K562 (cell line): ENCODE measurements around the gene IFT25. TPM values are rescaled to one million over a fixed set of nuclear protein-coding genes. Genes with fewer than 3 reads are reported as not detected.

Source experiments
- ATAC-seq: fragments of 200-7000 bp; cut with Tn5 transposase; 3 replicates; pipeline ENCODE4 v1.9.1; 2020; ENCODE audit warnings: moderate library complexity
- BruUV-seq: library from RNA; stranded (reverse); fragments of 400-500 nt; replicated peaks from 2 replicates; lab custom pipeline; 2021; lab: Mats Ljungman, UMichigan
- CTCF ChIA-PET: fragments of 300-600 bp; formaldehyde crosslinking; extraction: SDS; loops from one replicate; lab custom pipeline; 2021; ENCODE audit warnings: low intra/inter-chr PET ratio; lab: Yijun Ruan, JAX
- POLR2A ChIA-PET: fragments of 300-600, 350-650 bp; sonication (Branson Sonifier 250); formaldehyde crosslinking; extraction: SDS; loops from one replicate; lab custom pipeline; 2021; ENCODE audit warnings: antibody characterized with exemption, inconsistent platforms; lab: Yijun Ruan, JAX
- DNase-seq, 4 experiments: peaks; one replicate each; pipeline versions ENCODE4 v3.0.0 to v3.0.0-alpha.2; 2011 to 2018; ENCODE audit warnings: low spot score in 3 of 4, mixed read lengths in 3 of 4; ENCODE audit errors: extremely low read depth in 1 of 4
- FAIRE-seq: peaks from 2 replicates; lab custom pipeline; 2011; peaks lifted over from hg19 to GRCh38; lab: Jason Lieb, UNC
- H2AFZ ChIP-seq: 2 replicates; pipeline ENCODE4 v1.6.0; 2011; ENCODE audit warnings: low read depth, low read length, control low read depth, inconsistent platforms
- H3K27ac ChIP-seq: fragments of 200-600 bp; 3 replicates; pipeline ENCODE4 v1.8.0; 2011; ENCODE audit warnings: low read depth, mild to moderate bottlenecking, control low read depth, inconsistent platforms, low read length, moderate library complexity, mixed read lengths; ENCODE audit errors: extremely low read depth
- H3K27me3 ChIP-seq, 2 experiments: fragments of 300-600 bp in 1 of 2; 2 replicates in 1 of 2; 3 replicates in 1 of 2; pipeline versions ENCODE4 v1.6.0 to v1.8.0; 2011; ENCODE audit warnings: inconsistent platforms in 2 of 2, low read length in 2 of 2, mild to moderate bottlenecking in 1 of 2, mixed read lengths in 1 of 2, moderate library complexity in 1 of 2; ENCODE audit not compliant: control insufficient read depth in 2 of 2, insufficient read depth in 2 of 2
- H3K36me3 ChIP-seq: fragments of 300-600 bp; 3 replicates; pipeline ENCODE4 v1.8.0; 2011; ENCODE audit warnings: mild to moderate bottlenecking, low read length, inconsistent platforms; ENCODE audit not compliant: control insufficient read depth, insufficient read depth
- H3K4me1 ChIP-seq, 2 experiments: fragments of 200-600 bp in 1 of 2; replicated peaks in 1 of 2; 2 replicates in 1 of 2; 3 replicates in 1 of 2; pipeline versions ENCODE4 v1.5.1 to v1.8.0; 2011; ENCODE audit warnings: inconsistent platforms in 2 of 2, low read length in 2 of 2, mild to moderate bottlenecking in 1 of 2, mixed read lengths in 1 of 2, moderate library complexity in 1 of 2; ENCODE audit not compliant: control insufficient read depth in 2 of 2, insufficient read depth in 2 of 2
- H3K4me2 ChIP-seq: 2 replicates; pipeline ENCODE4 v1.6.1; 2011; ENCODE audit warnings: low read length, control low read depth, inconsistent platforms, mixed read lengths; ENCODE audit not compliant: insufficient read depth
- H3K4me3 ChIP-seq: fragments of 200-600 bp; sonication (generic), shearing (Covaris generic); 2 replicates; pipeline ENCODE4 v1.5.1; 2016; ENCODE audit warnings: control low read depth, inconsistent platforms
- H3K79me2 ChIP-seq: fragments of 200-600 bp; 3 replicates; pipeline ENCODE4 v1.8.0; 2011; ENCODE audit warnings: low read length, inconsistent platforms; ENCODE audit not compliant: control insufficient read depth, insufficient read depth
- H3K9ac ChIP-seq, 2 experiments: 2 replicates each; pipeline versions ENCODE4 v1.6.0 to v1.6.1; 2011; ENCODE audit warnings: low read depth in 2 of 2, low read length in 2 of 2, control low read depth in 1 of 2, inconsistent platforms in 1 of 2, mild to moderate bottlenecking in 1 of 2, mixed read lengths in 1 of 2; ENCODE audit not compliant: insufficient read depth in 1 of 2
- H3K9me1 ChIP-seq: one replicate; pipeline ENCODE4 v1.6.0; 2011; ENCODE audit warnings: inconsistent platforms, mild to moderate bottlenecking, low read length, moderate library complexity; ENCODE audit not compliant: control insufficient read depth, insufficient read depth
- H3K9me3 ChIP-seq: replicated peaks from 2 replicates; pipeline ENCODE4 v1.5.1; 2011; ENCODE audit warnings: low read depth, low read length, inconsistent platforms; ENCODE audit not compliant: control insufficient read depth, insufficient read depth
- H4K20me1 ChIP-seq: replicated peaks from 2 replicates; pipeline ENCODE4 v1.6.1; 2011; ENCODE audit warnings: low read length, inconsistent platforms, mixed read lengths; ENCODE audit not compliant: control insufficient read depth, insufficient read depth
- KLF13 ChIP-seq: fragments of 450-650 bp; IDR thresholded peaks from 2 replicates; pipeline ENCODE4 v1.6.1; 2016; ENCODE audit warnings: missing genetic modification characterization, low read depth, mild to moderate bottlenecking, missing compliant biosample characterization, moderate library complexity, borderline replicate concordance
- PHB2 ChIP-seq: fragments of 450-650 bp; IDR thresholded peaks from 2 replicates; pipeline ENCODE4 v1.6.1; 2017; ENCODE audit warnings: low read depth
- SMC3 ChIP-seq: conservative IDR thresholded peaks from 2 replicates; pipeline ENCODE4 v1.6.1; 2011; ENCODE audit warnings: low read depth, low read length, improper control_type of control experiment; ENCODE audit not compliant: insufficient read depth
- ZC3H4 ChIP-seq: sonication (generic); formaldehyde crosslinking; IDR thresholded peaks from 2 replicates; pipeline ENCODE4 v1.9.0; 2021; ENCODE audit warnings: missing genetic modification reagents, borderline replicate concordance
- ZNF232 ChIP-seq: sonication (generic); formaldehyde crosslinking; IDR thresholded peaks from 2 replicates; pipeline ENCODE4 v1.8.0; 2022; ENCODE audit warnings: mild to moderate bottlenecking, missing genetic modification reagents
- ZNF696 ChIP-seq: fragments of 250-450 bp; sonication (Bioruptor Pico); conservative IDR thresholded peaks from 2 replicates; pipeline ENCODE4 v1.4.0; 2020; ENCODE audit warnings: mild to moderate bottlenecking, moderate library complexity
- in situ Hi-C: fragments of 300-500 bp; cut with MboI; formaldehyde crosslinking; loops from 4 replicates; pipeline ENCODE4 v1.15.0; 2018; ENCODE audit warnings: inconsistent platforms, mixed read lengths
- intact Hi-C: fragments of 100-400 bp; cut with micrococcal nuclease; formaldehyde crosslinking; loops from 2 replicates; pipeline ENCODE4 v1.14.2; 2022
- polyA plus RNA-seq, 8 experiments: library from polyadenylated mRNA; depleted of rRNA in 4 of 8; stranded (reverse) in 5 of 8; unstranded in 3 of 8; fragments of >200 nt; fragmentation: Nextera tagmentation in 2 of 8; fragmentation: Illumina TruSeq in 1 of 8; extraction: Ambion mirVana in 2 of 8; extraction: Trizol in 1 of 8; gene quantifications; 2 replicates each; pipeline versions ENCODE4 v1.2.1 to v1.2.3, GENCODE V29; 2011 to 2014; ENCODE audit warnings: inconsistent platforms in 1 of 8, missing spikeins in 1 of 8
- total RNA-seq, 7 experiments: library from RNA; depleted of rRNA in 6 of 7; stranded (reverse); fragments of >200 nt in 6 of 7; fragmentation: Illumina TruSeq in 2 of 7; extraction: Trizol in 2 of 7; gene quantifications; 2 replicates each; pipeline versions ENCODE4 v1.2.1 to v1.2.3, GENCODE V29; 2011 to 2021; ENCODE audit warnings: low replicate concordance in 1 of 7
- TF ChIP-seq, protein P1 (sequence below), 2 experiments: fragments of 450-650 bp; formaldehyde crosslinking in 1 of 2; IDR thresholded peaks; 2 replicates each; pipeline versions ENCODE4 v1.4.0 to v1.6.1; 2014 to 2020; ENCODE audit warnings: mild to moderate bottlenecking in 2 of 2, borderline replicate concordance in 1 of 2, low read depth in 1 of 2
- TF ChIP-seq, protein P2 (sequence below): fragments of 250-450 bp; sonication (Bioruptor Pico); IDR thresholded peaks from 2 replicates; pipeline ENCODE4 v1.4.0; 2020; ENCODE audit warnings: mild to moderate bottlenecking
- TF ChIP-seq, protein P3 (sequence below): fragments of 450-650 bp; formaldehyde crosslinking; IDR thresholded peaks from 2 replicates; pipeline ENCODE4 v1.4.0; 2022; ENCODE audit warnings: missing genetic modification characterization

IFT25 gene
- total and polyA plus RNA-seq, 9 of the 15 experiments (the other 6 are each of a cell fraction or from before 2014, with no cell fraction given): 93.6 to 209 (median 167) TPM

DNA sequence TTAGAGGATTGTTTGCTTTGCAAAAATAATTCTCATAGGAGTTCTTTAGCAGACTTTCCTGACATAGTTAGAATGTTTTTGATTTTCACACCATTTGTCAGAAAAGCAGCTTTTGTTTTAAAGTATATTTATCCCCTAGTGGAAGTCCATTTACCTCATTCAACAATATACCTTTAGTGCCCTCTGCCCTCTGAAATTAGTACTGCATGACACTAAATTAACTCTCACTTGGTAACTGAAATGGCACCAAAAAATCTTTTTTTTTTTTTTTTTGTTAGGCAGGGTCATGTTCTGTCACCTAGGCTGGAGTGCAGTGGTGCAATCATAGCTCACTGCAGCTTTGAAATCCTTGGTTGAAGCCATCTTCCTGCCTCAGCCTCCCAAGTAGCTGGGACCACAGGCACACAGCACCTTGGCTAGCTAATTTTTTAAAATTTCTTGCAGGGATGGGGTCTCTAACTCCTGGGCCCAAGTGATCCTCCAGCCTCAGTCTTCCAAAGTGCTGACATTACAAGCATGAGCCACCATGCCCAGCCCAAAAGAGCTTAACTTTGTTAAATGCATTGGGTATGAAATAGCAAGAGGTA is 14.3 kb upstream of the IFT25 start:
- in situ Hi-C loops: loop anchor here (5.0 kb wide), 1 partner anchor 77 kb away; no protein-coding TSS in a partner anchor
- Histone ChIP-seq H4K20me1 (no peaks in the 10 kb centered on the region; the same call in 1 of the 2 replicates), H3K4me3 (no peak overlapping the region), H3K4me2 (no peak overlapping the region), H3K4me1 (peaks cover 0 to 28% of the 10 kb centered on the region in 2 experiments; a peak in 3 of 5 replicates), H3K9ac (no peak overlapping the region), H3K27ac (no peak overlapping the region), H3K79me2 (peaks cover 3% of the 10 kb centered on the region; the same call in 1 of the 3 replicates), H3K36me3 (peaks cover 80% of the 10 kb centered on the region), H3K9me3 (no peaks in the 10 kb centered on the region), H3K9me1 (no peaks in the 10 kb centered on the region), H3K27me3 (no peaks in the 10 kb centered on the region), H2AFZ (no peak overlapping the region)
- peak; percentile 76 for ATAC-seq
- BruUV-seq: no TSS peak
- intact Hi-C loops: loop anchor here (1.0 to 10.0 kb wide), 2 partner anchors 98 to 195 kb away; no protein-coding TSS in a partner anchor
- peak in 3 of 4 experiments; percentile 35 to 45 (median 43) for DNase-seq
- FAIRE-seq: no peak
- CTCF ChIA-PET: interaction anchor here (0.6 to 2.8 kb wide), 11 partner anchors 10 to 315 kb away, joined by 3 to 18 read pairs (median 4); no protein-coding TSS in a partner anchor
- POLR2A ChIA-PET: interaction anchor here (0.8 to 1.5 kb wide), 6 partner anchors 10 to 99 kb away, joined by 3 to 9 read pairs (median 3); no protein-coding TSS in a partner anchor
- TF ChIP-seq ZNF232 (CRISPR knock-in tag): no peak
- TF ChIP-seq ZNF696: no peak
- TF ChIP-seq, protein P1, sequence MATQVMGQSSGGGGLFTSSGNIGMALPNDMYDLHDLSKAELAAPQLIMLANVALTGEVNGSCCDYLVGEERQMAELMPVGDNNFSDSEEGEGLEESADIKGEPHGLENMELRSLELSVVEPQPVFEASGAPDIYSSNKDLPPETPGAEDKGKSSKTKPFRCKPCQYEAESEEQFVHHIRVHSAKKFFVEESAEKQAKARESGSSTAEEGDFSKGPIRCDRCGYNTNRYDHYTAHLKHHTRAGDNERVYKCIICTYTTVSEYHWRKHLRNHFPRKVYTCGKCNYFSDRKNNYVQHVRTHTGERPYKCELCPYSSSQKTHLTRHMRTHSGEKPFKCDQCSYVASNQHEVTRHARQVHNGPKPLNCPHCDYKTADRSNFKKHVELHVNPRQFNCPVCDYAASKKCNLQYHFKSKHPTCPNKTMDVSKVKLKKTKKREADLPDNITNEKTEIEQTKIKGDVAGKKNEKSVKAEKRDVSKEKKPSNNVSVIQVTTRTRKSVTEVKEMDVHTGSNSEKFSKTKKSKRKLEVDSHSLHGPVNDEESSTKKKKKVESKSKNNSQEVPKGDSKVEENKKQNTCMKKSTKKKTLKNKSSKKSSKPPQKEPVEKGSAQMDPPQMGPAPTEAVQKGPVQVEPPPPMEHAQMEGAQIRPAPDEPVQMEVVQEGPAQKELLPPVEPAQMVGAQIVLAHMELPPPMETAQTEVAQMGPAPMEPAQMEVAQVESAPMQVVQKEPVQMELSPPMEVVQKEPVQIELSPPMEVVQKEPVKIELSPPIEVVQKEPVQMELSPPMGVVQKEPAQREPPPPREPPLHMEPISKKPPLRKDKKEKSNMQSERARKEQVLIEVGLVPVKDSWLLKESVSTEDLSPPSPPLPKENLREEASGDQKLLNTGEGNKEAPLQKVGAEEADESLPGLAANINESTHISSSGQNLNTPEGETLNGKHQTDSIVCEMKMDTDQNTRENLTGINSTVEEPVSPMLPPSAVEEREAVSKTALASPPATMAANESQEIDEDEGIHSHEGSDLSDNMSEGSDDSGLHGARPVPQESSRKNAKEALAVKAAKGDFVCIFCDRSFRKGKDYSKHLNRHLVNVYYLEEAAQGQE (IDR thresholded peaks at IDR 0.05; ENCODE audit: borderline replicate concordance): peak; percentile 56; the same call in 1 of the 2 replicates
- TF ChIP-seq, protein P1 (CRISPR knock-in tag; IDR thresholded peaks at IDR 0.05; ENCODE audit: low read depth): no peak
- TF ChIP-seq, protein P2, sequence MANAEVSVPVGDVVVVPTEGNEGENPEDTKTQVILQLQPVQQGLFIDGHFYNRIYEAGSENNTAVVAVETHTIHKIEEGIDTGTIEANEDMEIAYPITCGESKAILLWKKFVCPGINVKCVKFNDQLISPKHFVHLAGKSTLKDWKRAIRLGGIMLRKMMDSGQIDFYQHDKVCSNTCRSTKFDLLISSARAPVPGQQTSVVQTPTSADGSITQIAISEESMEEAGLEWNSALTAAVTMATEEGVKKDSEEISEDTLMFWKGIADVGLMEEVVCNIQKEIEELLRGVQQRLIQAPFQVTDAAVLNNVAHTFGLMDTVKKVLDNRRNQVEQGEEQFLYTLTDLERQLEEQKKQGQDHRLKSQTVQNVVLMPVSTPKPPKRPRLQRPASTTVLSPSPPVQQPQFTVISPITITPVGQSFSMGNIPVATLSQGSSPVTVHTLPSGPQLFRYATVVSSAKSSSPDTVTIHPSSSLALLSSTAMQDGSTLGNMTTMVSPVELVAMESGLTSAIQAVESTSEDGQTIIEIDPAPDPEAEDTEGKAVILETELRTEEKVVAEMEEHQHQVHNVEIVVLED (CRISPR knock-in tag): no peak
- TF ChIP-seq, protein P3, sequence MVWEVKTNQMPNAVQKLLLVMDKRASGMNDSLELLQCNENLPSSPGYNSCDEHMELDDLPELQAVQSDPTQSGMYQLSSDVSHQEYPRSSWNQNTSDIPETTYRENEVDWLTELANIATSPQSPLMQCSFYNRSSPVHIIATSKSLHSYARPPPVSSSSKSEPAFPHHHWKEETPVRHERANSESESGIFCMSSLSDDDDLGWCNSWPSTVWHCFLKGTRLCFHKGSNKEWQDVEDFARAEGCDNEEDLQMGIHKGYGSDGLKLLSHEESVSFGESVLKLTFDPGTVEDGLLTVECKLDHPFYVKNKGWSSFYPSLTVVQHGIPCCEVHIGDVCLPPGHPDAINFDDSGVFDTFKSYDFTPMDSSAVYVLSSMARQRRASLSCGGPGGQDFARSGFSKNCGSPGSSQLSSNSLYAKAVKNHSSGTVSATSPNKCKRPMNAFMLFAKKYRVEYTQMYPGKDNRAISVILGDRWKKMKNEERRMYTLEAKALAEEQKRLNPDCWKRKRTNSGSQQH (CRISPR knock-in tag): no peak
- no peak for TF ChIP-seq PHB2
- TF ChIP-seq KLF13 (tag): no peak
- TF ChIP-seq ZC3H4 (CRISPR knock-in tag): no peak
- peak; percentile 65; the same call in 1 of the 2 replicates for TF ChIP-seq SMC3
